ENCODE data around the gene ETFDH. TPM values are rescaled to one million over a fixed set of nuclear protein-coding genes. Genes with fewer than 3 reads are reported as not detected.
"Not testable (repeated sequence)": the region's sequence is repeated elsewhere in the genome, so short reads cannot be mapped to it uniquely, and the experiment has no call there.

The ETFDH gene
- total and polyA plus RNA-seq, 9 of the 15 experiments (the other 6 are each of a cell fraction or from before 2014, with no cell fraction given): 14.6 to 33.6 (median 25.9) TPM

GRCh38 chr4:158741326-158742021, 69.4 kb downstream of the ETFDH start:
- ChIA-PET POLR2A (no interaction called here), CTCF (ENCODE audit: low intra/inter-chr PET ratio) (no interaction called here)
- no peaks in the 10 kb centered on the region for H3K79me2 ChIP-seq (ENCODE audit: control insufficient read depth, insufficient read depth, low read length)
- ATAC-seq (no peak), FAIRE-seq (no peak), DNase-seq (ENCODE audit: extremely low read depth in 1 of 4, low spot score in 3 of 4) (no peak)
- TF ChIP-seq NRF1 (conservative IDR thresholded peaks at IDR 0.05 in 1 of 2, IDR thresholded peaks at IDR 0.05 in 1 of 2) (no peak), BCOR (IDR thresholded peaks at IDR 0.05) (no peak), ZNF696 (CRISPR knock-in tag; conservative IDR thresholded peaks at IDR 0.05) (no peak), POLR2H (tag; IDR thresholded peaks at IDR 0.05; ENCODE audit: low read depth) (no peak), ZNF175 (CRISPR knock-in tag; IDR thresholded peaks at IDR 0.05; ENCODE audit: low read depth) (no peak), KDM2B (CRISPR knock-in tag; IDR thresholded peaks at IDR 0.05) (no peak), RBM17 (IDR thresholded peaks at IDR 0.05; ENCODE audit: borderline replicate concordance, low read depth, low read length) (no peak), EHMT2 (IDR thresholded peaks at IDR 0.05) (no peak), NUFIP1 (IDR thresholded peaks at IDR 0.05; ENCODE audit: partially characterized antibody) (no peak), NR3C1 (CRISPR knock-in tag; IDR thresholded peaks at IDR 0.05) (no peak)
- no peaks in the 10 kb centered on the region for H3K9me3 ChIP-seq (replicated peaks; ENCODE audit: control insufficient read depth, insufficient read depth, low read depth, low read length)
- in situ Hi-C loops (cut with MboI): loop anchor here (25.0 kb wide), 1 partner anchor 696 kb away; no protein-coding TSS in a partner anchor
- no peaks in the 10 kb centered on the region for H3K9me1 ChIP-seq (ENCODE audit: control insufficient read depth, insufficient read depth, low read length)
- no TSS peak for BruUV-seq (replicated peaks)
- no peak overlapping the region for H2AFZ ChIP-seq (ENCODE audit: low read depth, low read length)
- H3K27ac ChIP-seq (ENCODE audit: extremely low read depth, low read depth, low read length): no peak overlapping the region
- WGBS (ENCODE audit: insufficient coverage, low coverage, missing lambda C conversion rate): 27% methylated on average over 3 of the region's 3 CpGs
- intact Hi-C loops (cut with micrococcal nuclease): no loop called here
- H3K36me3 ChIP-seq (ENCODE audit: control insufficient read depth, insufficient read depth, low read length): no peaks in the 10 kb centered on the region
- H3K4me2 ChIP-seq (ENCODE audit: insufficient read depth, low read length): no peak overlapping the region
- H4K20me1 ChIP-seq (replicated peaks; ENCODE audit: control insufficient read depth, insufficient read depth, low read length): no peaks in the 10 kb centered on the region
- no peak overlapping the region for H3K9ac ChIP-seq (ENCODE audit: insufficient read depth in 1 of 2, low read depth in 2 of 2, low read length in 2 of 2)
- no peaks in the 10 kb centered on the region for H3K27me3 ChIP-seq (ENCODE audit: control insufficient read depth in 2 of 2, insufficient read depth in 2 of 2, low read length in 2 of 2)
- H3K4me1 ChIP-seq (replicated peaks in 1 of 2; ENCODE audit: control insufficient read depth in 2 of 2, insufficient read depth in 2 of 2, low read length in 2 of 2): no peaks in the 10 kb centered on the region
- no peak overlapping the region for H3K4me3 ChIP-seq

GRCh38 chr4:158746537-158746936, 74.4 kb downstream of the ETFDH start:
- ATAC-seq; H3K27me3 ChIP-seq (ENCODE audit: control insufficient read depth in 2 of 2, insufficient read depth in 2 of 2, low read length in 2 of 2); H3K36me3 ChIP-seq (ENCODE audit: control insufficient read depth, insufficient read depth, low read length); DNase-seq (ENCODE audit: extremely low read depth in 1 of 4, low spot score in 3 of 4); FAIRE-seq; H3K4me3 ChIP-seq; H3K9me1 ChIP-seq (ENCODE audit: control insufficient read depth, insufficient read depth, low read length); H3K9ac ChIP-seq (ENCODE audit: insufficient read depth in 1 of 2, low read depth in 2 of 2, low read length in 2 of 2); H3K79me2 ChIP-seq (ENCODE audit: control insufficient read depth, insufficient read depth, low read length); H3K4me1 ChIP-seq (replicated peaks in 1 of 2; ENCODE audit: control insufficient read depth in 2 of 2, insufficient read depth in 2 of 2, low read length in 2 of 2); POLR2A ChIA-PET; H3K27ac ChIP-seq (ENCODE audit: extremely low read depth, low read depth, low read length); intact Hi-C loops (cut with micrococcal nuclease); H4K20me1 ChIP-seq (replicated peaks; ENCODE audit: control insufficient read depth, insufficient read depth, low read length); H3K9me3 ChIP-seq (replicated peaks; ENCODE audit: control insufficient read depth, insufficient read depth, low read depth, low read length); H2AFZ ChIP-seq (ENCODE audit: low read depth, low read length); BruUV-seq (replicated peaks); CTCF ChIA-PET (ENCODE audit: low intra/inter-chr PET ratio); H3K4me2 ChIP-seq (ENCODE audit: insufficient read depth, low read length): not testable (repeated sequence)
- in situ Hi-C loops (cut with MboI): loop anchor here (25.0 kb wide), 1 partner anchor 691 kb away; no protein-coding TSS in a partner anchor
- no CpG with 5 or more reads among the region's 31 CpGs for WGBS (ENCODE audit: insufficient coverage, low coverage, missing lambda C conversion rate)

All from K562 (cell line).